D341Med (cell line): Measurements from ENCODE around the gene RNF146.
A peak's percentile ranks its signal among the peaks of the same experiment; 100 is the strongest.
"Not testable (repeated sequence)": the region's sequence is repeated elsewhere in the genome, so short reads cannot be mapped to it uniquely, and the experiment has no call there.

Source experiments
- DNase-seq: peaks from one replicate; pipeline ENCODE4 v3.0.0; 2012; ENCODE audit warnings: low spot score

RNF146 gene, protein sequence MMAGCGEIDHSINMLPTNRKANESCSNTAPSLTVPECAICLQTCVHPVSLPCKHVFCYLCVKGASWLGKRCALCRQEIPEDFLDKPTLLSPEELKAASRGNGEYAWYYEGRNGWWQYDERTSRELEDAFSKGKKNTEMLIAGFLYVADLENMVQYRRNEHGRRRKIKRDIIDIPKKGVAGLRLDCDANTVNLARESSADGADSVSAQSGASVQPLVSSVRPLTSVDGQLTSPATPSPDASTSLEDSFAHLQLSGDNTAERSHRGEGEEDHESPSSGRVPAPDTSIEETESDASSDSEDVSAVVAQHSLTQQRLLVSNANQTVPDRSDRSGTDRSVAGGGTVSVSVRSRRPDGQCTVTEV

GRCh38 chr6:127266178-127266891 lies at the start of gene RNF146:
TSS of gene RNF146 (plus strand) at chr6:127266864. CDS start at chr6:127280339, 13,475 bp downstream.
- peak; percentile 96 for DNase-seq

DNA sequence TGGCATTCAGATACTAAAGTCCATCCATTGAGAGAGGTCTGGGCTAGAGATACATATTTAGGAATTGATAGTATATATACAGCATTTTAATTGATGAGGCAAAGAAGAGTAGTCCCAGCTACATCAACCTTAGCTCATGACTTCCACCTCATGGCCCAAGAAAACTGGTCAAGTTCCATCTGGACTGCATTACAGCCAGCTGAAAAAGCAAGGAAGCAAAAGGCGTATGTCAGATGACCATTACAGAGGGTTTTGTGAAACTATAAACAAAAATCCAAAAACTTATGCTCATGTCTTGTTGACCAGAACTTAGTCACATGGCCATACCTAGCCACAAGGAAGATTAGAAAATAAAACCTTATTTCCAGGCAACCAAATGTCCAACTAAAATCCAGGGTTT lies 46.8 kb upstream of the RNF146 start:
- no peak for DNase-seq

- no peak for DNase-seq
Measured at GRCh38 chr6:127221201-127221600, 45.5 kb upstream of the RNF146 start.

GRCh38 chr6:127222418-127222817 lies 44.2 kb upstream of the RNF146 start:
- no peak for DNase-seq

DNA sequence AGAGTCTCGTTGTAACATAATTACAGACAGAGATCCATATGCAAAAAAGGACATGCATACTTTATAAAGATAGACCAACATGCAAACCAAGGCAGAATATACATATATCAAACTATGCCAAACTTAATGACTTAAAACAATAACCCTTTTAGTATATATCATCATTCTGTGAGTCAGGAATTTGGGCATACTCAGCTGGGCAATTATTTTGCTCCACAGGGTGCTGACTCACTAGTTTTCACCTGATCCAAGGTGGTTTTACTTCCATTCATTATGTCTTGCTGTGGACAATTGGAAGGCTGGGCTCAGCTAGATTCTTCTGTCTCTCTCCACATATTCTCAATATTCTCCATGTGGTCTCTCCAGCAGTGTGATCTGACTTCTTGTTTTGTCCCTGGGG lies 41.2 kb upstream of the RNF146 start:
- DNase-seq: no peak

DNA sequence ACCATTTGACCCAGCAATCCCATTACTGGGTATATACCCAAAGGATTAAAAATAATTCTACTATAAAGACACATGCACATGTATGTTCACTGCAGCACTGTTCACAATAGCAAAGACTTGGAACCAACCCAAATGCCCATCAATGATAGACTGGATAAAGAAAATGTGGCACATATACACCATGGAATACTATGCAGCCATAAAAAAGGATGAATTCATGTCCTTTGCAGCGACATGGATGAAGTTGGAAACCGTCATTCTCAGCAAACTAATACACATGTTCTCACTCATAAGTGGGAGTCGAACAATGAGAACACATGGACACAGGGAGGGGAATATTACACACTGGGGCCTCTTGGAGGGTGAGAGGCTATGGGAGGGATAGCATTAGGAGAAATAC lies 32.8 kb upstream of the RNF146 start:
- not testable (repeated sequence) for DNase-seq

DNA sequence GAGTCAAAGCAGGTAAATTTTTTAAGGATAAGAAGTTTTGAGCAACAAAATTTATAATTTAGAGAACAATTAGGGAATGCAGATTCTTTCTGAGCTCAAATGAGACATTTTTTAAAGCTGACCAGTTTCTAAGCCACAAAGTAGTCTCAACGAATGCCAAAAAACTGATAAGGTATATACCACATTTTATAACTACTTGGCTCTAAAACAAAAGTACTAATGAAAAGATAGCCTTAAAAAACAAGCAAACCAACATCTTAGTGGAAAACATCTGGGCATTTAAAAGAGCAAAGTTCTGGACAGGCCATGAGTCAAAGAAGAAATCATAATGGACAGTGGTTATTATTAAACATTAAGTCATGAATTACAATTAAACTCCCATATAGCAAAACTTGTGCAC lies 23.2 kb upstream of the RNF146 start:
- no peak for DNase-seq

- DNase-seq: no peak
Measured at GRCh38 chr6:127247114-127248096, 19.3 kb upstream of the RNF146 start.

DNA sequence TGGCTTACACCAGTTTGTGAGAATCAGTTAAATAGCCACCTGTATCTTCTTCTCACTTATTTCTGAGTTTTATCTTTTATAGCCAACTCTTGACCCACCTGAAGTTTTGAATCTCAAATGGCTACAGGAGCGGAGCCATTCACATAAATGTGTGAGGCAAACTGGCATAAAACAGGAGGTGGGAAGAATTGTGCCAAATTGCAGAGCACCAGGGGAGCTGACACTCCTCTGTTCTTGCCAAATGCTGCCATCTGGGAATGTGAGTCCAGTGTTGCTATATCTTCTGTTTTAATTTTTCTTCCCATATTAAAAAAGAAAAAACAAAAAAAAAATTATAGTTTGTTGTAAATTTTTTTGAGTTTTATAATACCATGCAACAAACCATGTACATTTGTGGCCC lies 17.0 kb upstream of the RNF146 start:
- DNase-seq: no peak

- DNase-seq: no peak
Measured at GRCh38 chr6:127255286-127255685, 11.4 kb upstream of the RNF146 start.

DNA sequence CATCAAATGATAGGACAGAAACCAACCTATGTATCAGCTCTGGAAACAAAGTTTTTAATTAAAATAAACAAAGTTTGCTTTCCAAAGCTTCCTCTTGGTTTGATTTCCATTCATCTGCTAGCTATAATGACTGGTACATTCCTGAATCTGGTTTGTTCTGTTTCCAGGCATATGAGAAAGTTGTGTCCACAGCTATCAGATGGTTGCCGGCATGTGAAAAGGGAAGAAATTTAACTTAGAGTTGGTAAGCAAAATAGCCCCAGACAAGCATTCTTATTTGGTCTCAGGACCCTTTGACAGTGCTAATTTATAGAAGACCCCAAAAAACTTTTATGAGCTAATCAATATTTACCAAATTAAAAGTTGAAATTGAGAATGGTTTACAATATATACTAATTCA lies 3.8 kb upstream of the RNF146 start:
- DNase-seq: no peak

- no peak for DNase-seq
Measured at GRCh38 chr6:127263481-127263880, 3.2 kb upstream of the RNF146 start.

DNA sequence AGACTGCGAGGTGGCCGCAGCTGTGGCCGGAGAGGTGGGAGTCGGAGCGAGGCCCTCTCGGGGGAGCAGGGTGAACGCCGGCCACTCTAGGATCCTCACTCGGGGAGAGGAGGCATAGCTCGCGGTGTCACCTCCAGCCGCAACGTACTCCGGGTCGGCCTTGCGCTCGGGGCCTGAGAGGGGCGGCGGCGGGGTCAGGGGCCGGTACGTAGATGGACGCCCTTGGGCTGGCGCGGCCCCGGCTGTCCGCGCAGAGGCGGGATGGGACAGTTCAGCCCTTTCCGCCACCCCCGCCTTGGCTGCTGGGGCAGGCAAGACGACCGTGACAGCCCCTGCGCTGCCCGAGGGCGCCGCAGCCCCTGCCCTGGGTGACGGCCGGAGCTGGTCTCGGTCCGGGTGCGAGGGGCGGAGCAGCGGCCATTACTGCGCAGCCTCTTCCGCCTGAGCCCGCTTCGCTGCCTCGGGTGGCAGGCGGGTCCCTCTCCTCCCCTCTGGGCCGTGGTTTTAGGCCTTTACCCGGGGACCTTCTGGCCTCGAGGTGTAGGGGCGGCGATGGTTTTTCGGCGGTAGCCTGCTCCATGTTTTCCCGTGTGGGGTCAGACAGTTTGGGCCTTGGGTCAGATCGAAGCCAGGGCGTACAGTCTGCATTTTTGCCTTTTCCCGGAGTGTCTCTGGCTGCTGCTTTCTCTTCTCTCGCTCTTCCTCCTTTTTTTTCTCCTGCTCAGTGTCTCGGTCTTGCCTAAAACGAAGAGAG lies 405 bp downstream of the RNF146 start:
- peak; percentile 82 for DNase-seq

DNA sequence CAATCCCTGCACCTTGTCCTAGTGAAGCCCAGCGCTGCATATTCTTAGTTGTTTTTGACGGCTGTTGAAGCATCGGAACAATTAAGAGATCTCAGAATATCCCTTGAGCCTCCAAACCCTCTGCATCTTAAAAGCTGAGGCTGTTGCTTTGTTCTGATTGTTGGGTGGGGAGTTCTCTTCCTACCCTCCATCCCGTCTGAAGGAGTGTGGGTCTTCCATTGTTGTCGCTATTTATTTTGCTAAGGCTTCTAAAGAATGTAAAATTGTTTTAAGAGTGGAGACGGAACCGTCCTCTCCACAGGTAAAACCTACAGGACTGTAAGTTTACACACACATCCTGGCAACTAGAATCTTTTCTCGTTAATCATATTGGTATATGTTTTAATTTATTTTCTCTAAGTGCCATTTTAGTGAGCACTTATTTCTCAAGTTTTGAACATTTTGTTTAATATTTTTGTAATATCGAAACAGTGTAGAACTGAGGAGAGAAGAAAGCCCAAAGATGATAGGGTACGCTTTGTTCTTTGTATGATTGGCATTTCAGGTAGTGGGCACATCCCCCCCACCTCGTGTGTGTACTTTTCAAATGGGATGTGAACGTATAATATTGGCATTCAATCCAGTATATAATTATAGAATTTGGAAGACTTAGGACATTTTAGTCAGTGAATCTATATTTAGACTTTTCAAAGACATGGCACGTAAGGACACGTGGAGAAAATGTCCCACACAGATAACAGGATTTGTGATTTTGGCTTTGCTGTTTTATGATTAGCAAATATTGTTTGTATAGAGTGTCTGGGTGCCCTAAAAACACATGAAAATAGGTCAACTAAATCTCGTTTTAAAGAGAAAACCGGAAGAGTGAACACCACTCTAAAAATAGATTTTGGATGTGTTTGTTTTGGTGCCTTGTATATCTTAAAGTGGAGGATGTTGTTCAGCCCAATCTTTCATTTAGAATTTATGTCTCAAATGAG lies 1.3 kb downstream of the RNF146 start:
- DNase-seq: no peak

DNA sequence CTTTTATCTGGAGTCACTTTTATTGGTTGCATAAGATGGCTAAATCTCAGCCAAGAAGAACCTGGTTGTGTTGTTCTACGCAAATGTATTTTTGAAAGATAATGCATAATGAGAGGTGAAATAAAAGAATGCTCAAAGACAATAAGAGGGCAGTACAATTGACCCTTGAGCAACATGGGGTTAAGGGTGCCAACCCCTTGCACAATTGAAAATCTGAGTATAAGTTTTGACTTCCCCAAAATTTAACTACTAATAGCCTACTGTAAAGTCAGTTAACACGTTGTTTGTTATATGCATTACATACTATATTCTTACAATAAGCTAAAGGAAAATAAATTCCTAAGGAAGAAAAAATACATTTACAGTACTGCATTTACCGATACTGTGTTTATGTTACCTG lies 5.9 kb downstream of the RNF146 start:
- no peak for DNase-seq

- DNase-seq: no peak
Measured at GRCh38 chr6:127273499-127273898, 6.8 kb downstream of the RNF146 start.

DNA sequence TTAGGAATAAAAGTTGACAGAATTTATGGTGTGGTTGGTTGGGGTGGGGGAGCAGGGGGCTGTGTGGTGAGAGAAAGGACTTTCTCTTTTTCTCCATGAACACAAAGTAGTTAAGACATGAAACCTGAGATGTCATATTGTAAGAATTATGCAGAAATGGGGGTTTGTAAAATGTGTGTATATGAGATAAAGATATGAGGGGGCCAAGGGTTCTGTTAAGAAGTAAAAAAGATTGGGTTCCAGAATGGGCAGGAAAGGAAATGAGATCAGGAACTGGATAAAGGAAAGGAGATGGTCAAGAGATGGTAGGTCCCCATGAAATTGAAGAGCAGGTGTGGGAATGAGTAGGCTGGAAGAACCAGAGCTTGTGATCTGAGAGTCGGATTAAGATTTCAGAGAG lies 9.7 kb downstream of the RNF146 start:
- no peak for DNase-seq

DNA sequence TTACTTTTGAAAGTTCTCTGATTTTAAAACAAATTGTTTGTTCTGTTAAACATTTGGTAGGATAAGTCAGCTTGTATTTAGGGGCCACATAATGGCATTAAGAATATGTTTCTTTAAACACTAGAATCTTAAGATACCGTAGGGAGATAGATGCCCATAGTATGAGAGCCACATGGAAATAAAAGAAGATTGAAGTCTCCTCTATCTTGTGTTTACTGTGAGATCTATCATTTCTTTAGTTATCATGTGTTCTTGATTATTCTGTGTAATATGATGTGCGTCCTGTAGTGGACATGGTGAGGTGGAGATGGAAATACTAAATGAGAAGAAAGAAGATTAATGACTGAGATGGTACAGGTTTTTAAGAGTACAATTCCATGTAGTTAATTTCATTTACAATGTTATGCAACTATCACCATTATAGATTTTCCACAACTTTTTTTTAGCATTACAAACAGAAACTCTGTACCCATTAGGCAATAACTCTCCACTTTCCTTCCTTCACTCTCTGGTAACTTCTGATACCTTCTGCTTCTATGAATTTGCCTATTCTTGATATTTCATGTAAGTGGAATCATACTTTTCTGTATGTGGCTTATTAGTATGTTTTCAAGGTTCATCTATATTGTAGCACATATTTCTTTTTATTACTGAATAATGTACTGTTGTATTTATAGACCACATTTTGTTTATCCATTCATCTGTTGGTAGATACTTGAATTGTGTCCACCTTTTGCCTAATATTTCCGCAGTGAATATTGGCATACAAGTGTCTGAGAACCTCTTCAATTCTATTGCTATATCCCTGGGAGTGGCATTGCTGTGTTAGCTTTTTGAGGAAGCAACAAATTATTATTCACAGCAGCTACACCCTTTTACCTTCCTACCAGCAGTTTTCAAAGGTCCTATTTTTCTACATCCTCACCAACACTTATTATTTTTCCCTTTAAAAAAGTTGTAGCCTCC lies 11.5 kb downstream of the RNF146 start:
- no peak for DNase-seq

- no peak for DNase-seq
Measured at GRCh38 chr6:127279815-127280214, 13.2 kb downstream of the RNF146 start.
